HG02885 (cell line): ENCODE results near the gene TRA2A.
A peak's percentile ranks its signal among the peaks of the same experiment; 100 is the strongest.

Source experiments
- ATAC-seq: cut with Tn5 transposase; IDR thresholded peaks from one replicate; pipeline ENCODE4 v1.9.1; 2021; ENCODE audit warnings: mild to moderate bottlenecking; ENCODE audit not compliant: unreplicated experiment, poor library complexity

TRA2A gene

GRCh38 chr7:23472046-23472445, 59.7 kb downstream of the TRA2A start:
- ATAC-seq: no peak

GRCh38 chr7:23471106-23471859, 60.5 kb downstream of the TRA2A start:
- peak; percentile 35 for ATAC-seq

GRCh38 chr7:23470330-23471105, 61.3 kb downstream of the TRA2A start, which contains the start of gene IGF2BP3:
IGF2BP3 (minus strand) TSS chr7:23470491; CDS start chr7:23470110, 381 bp downstream.
- peak; percentile 19 for ATAC-seq

GRCh38 chr7:23469961-23470250, 61.9 kb downstream of the TRA2A start:
- no peak for ATAC-seq

- peak; percentile 19 for ATAC-seq
These were observed 62.4 kb downstream of the TRA2A start for GRCh38 chr7:23469150-23469960.

GRCh38 chr7:23468526-23469149, 63.1 kb downstream of the TRA2A start:
- peak; percentile 0 for ATAC-seq

- no peak for ATAC-seq
These were observed 63.8 kb downstream of the TRA2A start for GRCh38 chr7:23467806-23468525.

GRCh38 chr7:23467291-23467805, 64.4 kb downstream of the TRA2A start:
- ATAC-seq: no peak

GRCh38 chr7:23462846-23463245, 68.9 kb downstream of the TRA2A start:
- ATAC-seq: no peak

GRCh38 chr7:23458044-23458443, 73.7 kb downstream of the TRA2A start:
- ATAC-seq: no peak

GRCh38 chr7:23456093-23456492, 75.7 kb downstream of the TRA2A start:
- no peak for ATAC-seq

GRCh38 chr7:23454881-23455526, 76.8 kb downstream of the TRA2A start:
- ATAC-seq: no peak
